ENCODE results near the gene UGT1A5.

DNA sequence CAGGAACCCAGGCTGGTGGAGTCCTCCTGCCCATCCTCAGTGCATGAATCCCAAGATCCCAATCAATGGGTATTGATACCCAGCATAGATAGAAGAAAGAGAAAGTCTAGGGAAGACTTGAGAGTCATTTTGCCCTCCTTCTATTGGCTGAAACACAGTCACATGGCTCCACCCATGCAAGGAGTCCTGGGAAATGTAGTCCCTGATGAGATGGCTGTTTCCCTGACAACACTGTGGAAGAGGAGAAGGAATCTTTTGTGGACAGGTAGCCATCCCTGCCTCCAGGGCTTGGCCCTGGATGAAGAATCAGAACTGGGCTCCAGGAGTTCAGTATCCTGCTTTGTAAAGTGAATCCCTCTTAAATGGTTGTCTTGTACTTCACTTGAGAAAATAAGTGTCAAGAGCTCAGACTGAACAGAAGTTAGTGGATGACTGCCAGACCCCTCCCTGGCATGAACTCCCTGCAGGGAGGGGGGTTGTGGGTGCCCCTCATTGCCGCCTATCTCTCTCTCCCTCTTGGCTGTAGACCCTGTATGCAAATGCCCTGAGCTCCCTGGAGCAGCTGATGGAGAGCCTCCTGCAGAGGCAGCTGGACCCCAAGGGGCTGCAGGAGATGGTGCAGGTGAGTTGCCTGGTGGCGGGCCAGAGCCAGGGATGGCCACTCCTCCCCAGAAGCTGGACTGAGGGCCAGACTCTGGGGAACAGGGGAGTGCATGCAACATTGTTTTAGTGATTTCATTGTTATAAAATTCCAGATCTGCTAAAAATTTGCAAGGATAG is 101.5 kb downstream of the UGT1A5 start:
- TF ChIP-seq, protein P1, sequence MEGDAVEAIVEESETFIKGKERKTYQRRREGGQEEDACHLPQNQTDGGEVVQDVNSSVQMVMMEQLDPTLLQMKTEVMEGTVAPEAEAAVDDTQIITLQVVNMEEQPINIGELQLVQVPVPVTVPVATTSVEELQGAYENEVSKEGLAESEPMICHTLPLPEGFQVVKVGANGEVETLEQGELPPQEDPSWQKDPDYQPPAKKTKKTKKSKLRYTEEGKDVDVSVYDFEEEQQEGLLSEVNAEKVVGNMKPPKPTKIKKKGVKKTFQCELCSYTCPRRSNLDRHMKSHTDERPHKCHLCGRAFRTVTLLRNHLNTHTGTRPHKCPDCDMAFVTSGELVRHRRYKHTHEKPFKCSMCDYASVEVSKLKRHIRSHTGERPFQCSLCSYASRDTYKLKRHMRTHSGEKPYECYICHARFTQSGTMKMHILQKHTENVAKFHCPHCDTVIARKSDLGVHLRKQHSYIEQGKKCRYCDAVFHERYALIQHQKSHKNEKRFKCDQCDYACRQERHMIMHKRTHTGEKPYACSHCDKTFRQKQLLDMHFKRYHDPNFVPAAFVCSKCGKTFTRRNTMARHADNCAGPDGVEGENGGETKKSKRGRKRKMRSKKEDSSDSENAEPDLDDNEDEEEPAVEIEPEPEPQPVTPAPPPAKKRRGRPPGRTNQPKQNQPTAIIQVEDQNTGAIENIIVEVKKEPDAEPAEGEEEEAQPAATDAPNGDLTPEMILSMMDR (conservative IDR thresholded peaks at IDR 0.05; ENCODE audit: low read depth, low read length): no peak
- TF ChIP-seq MXI1 (IDR thresholded peaks at IDR 0.05; ENCODE audit: borderline replicate concordance, low read depth, low read length) (no peak), POLR2A (IDR thresholded peaks at IDR 0.05; ENCODE audit: low read depth, low read length) (no peak), BHLHE40 (IDR thresholded peaks at IDR 0.05; ENCODE audit: low read depth, low read length) (no peak), RCOR1 (IDR thresholded peaks at IDR 0.05; ENCODE audit: insufficient replicate concordance, low read length) (no peak), RAD21 (IDR thresholded peaks at IDR 0.05; ENCODE audit: low read length) (no peak), MAZ (IDR thresholded peaks at IDR 0.05; ENCODE audit: borderline replicate concordance, low read depth, low read length) (no peak)
